ENCODE data around the gene NBR1.
A peak's percentile ranks its signal among the peaks of the same experiment; 100 is the strongest.

- TF ChIP-seq, protein P1, sequence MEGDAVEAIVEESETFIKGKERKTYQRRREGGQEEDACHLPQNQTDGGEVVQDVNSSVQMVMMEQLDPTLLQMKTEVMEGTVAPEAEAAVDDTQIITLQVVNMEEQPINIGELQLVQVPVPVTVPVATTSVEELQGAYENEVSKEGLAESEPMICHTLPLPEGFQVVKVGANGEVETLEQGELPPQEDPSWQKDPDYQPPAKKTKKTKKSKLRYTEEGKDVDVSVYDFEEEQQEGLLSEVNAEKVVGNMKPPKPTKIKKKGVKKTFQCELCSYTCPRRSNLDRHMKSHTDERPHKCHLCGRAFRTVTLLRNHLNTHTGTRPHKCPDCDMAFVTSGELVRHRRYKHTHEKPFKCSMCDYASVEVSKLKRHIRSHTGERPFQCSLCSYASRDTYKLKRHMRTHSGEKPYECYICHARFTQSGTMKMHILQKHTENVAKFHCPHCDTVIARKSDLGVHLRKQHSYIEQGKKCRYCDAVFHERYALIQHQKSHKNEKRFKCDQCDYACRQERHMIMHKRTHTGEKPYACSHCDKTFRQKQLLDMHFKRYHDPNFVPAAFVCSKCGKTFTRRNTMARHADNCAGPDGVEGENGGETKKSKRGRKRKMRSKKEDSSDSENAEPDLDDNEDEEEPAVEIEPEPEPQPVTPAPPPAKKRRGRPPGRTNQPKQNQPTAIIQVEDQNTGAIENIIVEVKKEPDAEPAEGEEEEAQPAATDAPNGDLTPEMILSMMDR (tag by site-specific recombination; IDR thresholded peaks at IDR 0.05) = no peak
- no peak for TF ChIP-seq ZNF785 (tag by site-specific recombination; IDR thresholded peaks at IDR 0.05)
- TF ChIP-seq, protein P2, sequence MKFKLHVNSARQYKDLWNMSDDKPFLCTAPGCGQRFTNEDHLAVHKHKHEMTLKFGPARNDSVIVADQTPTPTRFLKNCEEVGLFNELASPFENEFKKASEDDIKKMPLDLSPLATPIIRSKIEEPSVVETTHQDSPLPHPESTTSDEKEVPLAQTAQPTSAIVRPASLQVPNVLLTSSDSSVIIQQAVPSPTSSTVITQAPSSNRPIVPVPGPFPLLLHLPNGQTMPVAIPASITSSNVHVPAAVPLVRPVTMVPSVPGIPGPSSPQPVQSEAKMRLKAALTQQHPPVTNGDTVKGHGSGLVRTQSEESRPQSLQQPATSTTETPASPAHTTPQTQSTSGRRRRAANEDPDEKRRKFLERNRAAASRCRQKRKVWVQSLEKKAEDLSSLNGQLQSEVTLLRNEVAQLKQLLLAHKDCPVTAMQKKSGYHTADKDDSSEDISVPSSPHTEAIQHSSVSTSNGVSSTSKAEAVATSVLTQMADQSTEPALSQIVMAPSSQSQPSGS (tag by site-specific recombination; IDR thresholded peaks at IDR 0.05; ENCODE audit: low read depth) = no peak
- TF ChIP-seq ZNF24 (tag by site-specific recombination; IDR thresholded peaks at IDR 0.05) = no peak
- TF ChIP-seq ZFP41 (tag by site-specific recombination; IDR thresholded peaks at IDR 0.05; ENCODE audit: borderline replicate concordance) = no peak
- 0 out of 2 replicates have a peak, but pooled peaks have one; percentile 36 for TF ChIP-seq PRDM1 (tag by site-specific recombination; IDR thresholded peaks at IDR 0.05)
- no peak for TF ChIP-seq ZFHX2 (tag by site-specific recombination; conservative IDR thresholded peaks at IDR 0.05)
- no peak for TF ChIP-seq ZNF777 (tag by site-specific recombination; IDR thresholded peaks at IDR 0.05; ENCODE audit: borderline replicate concordance)
- no peak for TF ChIP-seq ZNF292 (tag by site-specific recombination; IDR thresholded peaks at IDR 0.05; ENCODE audit: borderline replicate concordance, low read depth)
Observed at GRCh38 chr17:43212641-43213490, 41.9 kb downstream of the NBR1 start.

All from HEK293 (cell line).